Mammary epithelial cell (primary cell): ENCODE data around the gene RCAN1.
"Not testable (repeated sequence)": the region's sequence is repeated elsewhere in the genome, so short reads cannot be mapped to it uniquely, and the experiment has no call there.

Experiments
- EZH2 ChIP-seq: IDR thresholded peaks from 2 replicates; pipeline ENCODE4 v1.6.1; 2012; ENCODE audit warnings: low read length, inconsistent platforms, borderline replicate concordance
- TF ChIP-seq, protein P1 (sequence below), 2 donors: IDR thresholded peaks in 1 of 2; conservative IDR thresholded peaks in 1 of 2; 2 replicates each; pipeline ENCODE4 v1.5.1; 2011 to 2012; ENCODE audit warnings: inconsistent platforms in 2 of 2, low read length in 2 of 2, mild to moderate bottlenecking in 2 of 2, control low read depth in 1 of 2, low read depth in 1 of 2; ENCODE audit not compliant: insufficient read depth in 1 of 2; ENCODE audit errors: extremely low read depth in 1 of 2

DNA sequence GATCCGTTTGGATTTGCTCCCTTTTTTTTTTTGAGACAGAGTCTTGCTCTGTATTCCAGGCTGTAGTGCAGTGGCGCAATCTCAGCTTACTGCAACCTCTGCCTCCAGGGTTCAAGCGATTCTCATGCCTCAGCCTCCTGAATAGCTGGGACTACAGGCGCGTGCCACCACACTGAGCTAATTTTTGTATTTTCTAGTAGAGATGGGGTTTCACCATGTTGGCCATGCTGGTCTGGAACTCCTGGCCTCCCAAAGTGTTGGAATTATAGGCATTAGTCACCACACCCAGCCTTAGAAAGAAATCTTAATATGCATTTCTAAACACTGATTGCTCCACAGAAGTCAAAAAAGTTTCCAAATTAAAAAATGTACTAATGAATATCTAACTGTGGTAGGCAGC, 7.5 kb downstream of the RCAN1 start:
- TF ChIP-seq, protein P1, sequence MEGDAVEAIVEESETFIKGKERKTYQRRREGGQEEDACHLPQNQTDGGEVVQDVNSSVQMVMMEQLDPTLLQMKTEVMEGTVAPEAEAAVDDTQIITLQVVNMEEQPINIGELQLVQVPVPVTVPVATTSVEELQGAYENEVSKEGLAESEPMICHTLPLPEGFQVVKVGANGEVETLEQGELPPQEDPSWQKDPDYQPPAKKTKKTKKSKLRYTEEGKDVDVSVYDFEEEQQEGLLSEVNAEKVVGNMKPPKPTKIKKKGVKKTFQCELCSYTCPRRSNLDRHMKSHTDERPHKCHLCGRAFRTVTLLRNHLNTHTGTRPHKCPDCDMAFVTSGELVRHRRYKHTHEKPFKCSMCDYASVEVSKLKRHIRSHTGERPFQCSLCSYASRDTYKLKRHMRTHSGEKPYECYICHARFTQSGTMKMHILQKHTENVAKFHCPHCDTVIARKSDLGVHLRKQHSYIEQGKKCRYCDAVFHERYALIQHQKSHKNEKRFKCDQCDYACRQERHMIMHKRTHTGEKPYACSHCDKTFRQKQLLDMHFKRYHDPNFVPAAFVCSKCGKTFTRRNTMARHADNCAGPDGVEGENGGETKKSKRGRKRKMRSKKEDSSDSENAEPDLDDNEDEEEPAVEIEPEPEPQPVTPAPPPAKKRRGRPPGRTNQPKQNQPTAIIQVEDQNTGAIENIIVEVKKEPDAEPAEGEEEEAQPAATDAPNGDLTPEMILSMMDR (conservative IDR thresholded peaks at IDR 0.05 in 1 of 2, IDR thresholded peaks at IDR 0.05 in 1 of 2; ENCODE audit: extremely low read depth in 1 of 2, insufficient read depth in 1 of 2, low read depth in 1 of 2, low read length in 2 of 2) = not testable (repeated sequence)
- not testable (repeated sequence) for TF ChIP-seq EZH2
